ENCODE measurements around the gene PREB.
"Not testable (repeated sequence)": the region's sequence is repeated elsewhere in the genome, so short reads cannot be mapped to it uniquely, and the experiment has no call there.

PREB gene

GRCh38 chr2:27125104-27125503, 9.3 kb downstream of the PREB start:
- DNase-seq = no peak

GRCh38 chr2:27123302-27124150, 10.9 kb downstream of the PREB start, which contains the start of gene ABHD1:
Gene ABHD1 (plus strand): TSS chr2:27123815. CDS start chr2:27123949, 134 bp downstream.
- DNase-seq = no peak

GRCh38 chr2:27122791-27123190, 11.6 kb downstream of the PREB start:
- no peak for DNase-seq

- no peak for DNase-seq
These were observed 12.5 kb downstream of the PREB start for GRCh38 chr2:27121906-27122305.

- DNase-seq = not testable (repeated sequence)
These were observed 15.1 kb downstream of the PREB start for GRCh38 chr2:27119330-27119670.

- no peak for DNase-seq
These were observed 15.7 kb downstream of the PREB start, which contains the start of gene CGREF1 for GRCh38 chr2:27118525-27119329. Gene CGREF1 (minus strand): TSS chr2:27119128. CDS start chr2:27104366, 14,762 bp downstream.

- DNase-seq = no peak
These were observed 16.4 kb downstream of the PREB start for GRCh38 chr2:27117995-27118524.

GRCh38 chr2:27115519-27115918, 18.9 kb downstream of the PREB start:
- DNase-seq = no peak

GRCh38 chr2:27111392-27112078, 22.9 kb downstream of the PREB start:
- DNase-seq = not testable (repeated sequence)

GRCh38 chr2:27110603-27111352, 23.7 kb downstream of the PREB start:
- DNase-seq = not testable (repeated sequence)

- DNase-seq = no peak
These were observed 25.4 kb downstream of the PREB start for GRCh38 chr2:27109083-27109482.

GRCh38 chr2:27108221-27108620, 26.2 kb downstream of the PREB start:
- DNase-seq = no peak

GRCh38 chr2:27105981-27106380, 28.5 kb downstream of the PREB start:
- no peak for DNase-seq

GRCh38 chr2:27102329-27102728, 32.1 kb downstream of the PREB start:
- no peak for DNase-seq

GRCh38 chr2:27100036-27100435, 34.4 kb downstream of the PREB start:
- no peak for DNase-seq

GRCh38 chr2:27099334-27099955, 35.0 kb downstream of the PREB start:
- DNase-seq = no peak

- no peak for DNase-seq
These were observed 37.1 kb downstream of the PREB start for GRCh38 chr2:27097341-27097740.

- no peak for DNase-seq
These were observed 37.6 kb downstream of the PREB start for GRCh38 chr2:27096748-27097297.

GRCh38 chr2:27095745-27096651, 38.4 kb downstream of the PREB start:
- peak; percentile 95 for DNase-seq

GRCh38 chr2:27095427-27095744, 39.0 kb downstream of the PREB start:
- no peak for DNase-seq
